Muscle layer of colon (tissue), 2 donors: Measurements from ENCODE around the gene TMEM272.

Experiments used
- H3K27ac ChIP-seq: one replicate; pipeline ENCODE4 v1.7.0; 2013; ENCODE audit warnings: low read depth, mild to moderate bottlenecking, low read length, moderate library complexity
- H3K27me3 ChIP-seq, 2 donors: one replicate each; pipeline ENCODE4 v1.7.0; 2013; ENCODE audit warnings: low read length in 2 of 2, mild to moderate bottlenecking in 2 of 2; ENCODE audit not compliant: insufficient read depth in 2 of 2, control insufficient read depth in 1 of 2
- H3K36me3 ChIP-seq: one replicate; pipeline ENCODE4 v1.7.0; 2013; ENCODE audit warnings: mild to moderate bottlenecking, low read length; ENCODE audit not compliant: insufficient read depth
- H3K4me1 ChIP-seq: one replicate; pipeline ENCODE4 v1.7.0; 2013; ENCODE audit warnings: mild to moderate bottlenecking, low read length; ENCODE audit not compliant: insufficient read depth
- H3K4me3 ChIP-seq, 2 donors: one replicate each; pipeline ENCODE4 v1.7.0; 2013; ENCODE audit warnings: low read length in 2 of 2, low read depth in 1 of 2, mild to moderate bottlenecking in 1 of 2, moderate library complexity in 1 of 2
- H3K9ac ChIP-seq: one replicate; pipeline ENCODE4 v1.7.0; 2013; ENCODE audit warnings: low read length
- H3K9me3 ChIP-seq: one replicate; pipeline ENCODE4 v1.7.0; 2013; ENCODE audit warnings: mild to moderate bottlenecking, low read length
- donor health status: abdominal sarcoma.
- donor health status: Adenocarcinoma of cecum.

Gene TMEM272

DNA sequence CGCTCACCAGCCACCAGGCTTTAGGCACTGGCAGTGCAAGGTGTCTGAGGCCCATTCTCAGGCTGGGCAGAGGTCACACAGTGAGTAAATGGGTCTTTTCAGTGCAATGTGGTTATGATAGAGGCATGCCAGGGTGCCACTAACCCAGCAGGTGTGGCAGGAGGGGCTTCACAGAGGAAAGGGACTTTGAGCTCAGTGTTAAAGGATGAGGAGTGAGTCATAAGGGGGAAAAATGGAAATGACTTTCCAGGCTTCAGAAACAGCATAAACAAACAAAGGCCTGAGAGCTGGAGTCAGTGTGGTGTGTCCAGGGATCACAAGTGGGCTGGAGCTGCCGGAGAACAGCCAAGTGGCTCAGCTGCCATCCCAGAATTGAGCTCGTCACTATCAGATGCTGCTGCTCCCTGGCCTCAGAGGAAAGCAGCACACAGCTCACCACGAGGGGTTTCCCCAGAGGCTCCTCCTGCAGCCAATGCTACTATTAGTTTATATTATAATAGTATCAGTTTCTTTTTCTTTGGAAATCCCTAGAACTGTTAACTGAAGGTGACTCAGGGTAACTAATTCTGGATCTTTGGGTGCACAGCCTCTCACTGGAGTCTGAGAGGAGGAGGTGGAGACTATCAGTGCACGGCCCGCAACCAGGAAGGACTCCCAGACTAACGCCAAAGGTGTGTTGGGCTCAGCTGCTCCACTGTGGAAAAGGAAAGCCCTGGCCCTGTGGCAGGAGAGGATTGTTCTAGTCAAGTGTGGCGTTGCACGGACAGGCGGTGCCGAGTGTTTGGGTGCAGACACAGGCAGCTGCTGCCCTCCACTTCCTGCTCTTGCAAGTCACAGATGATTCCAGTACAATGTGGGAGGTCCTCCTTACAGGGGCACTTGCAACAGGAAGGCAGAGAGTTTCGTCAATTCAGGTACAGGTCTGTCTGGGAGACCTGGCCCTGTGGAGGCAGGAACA lies 80.5 kb downstream of the TMEM272 start:
- H3K9me3 ChIP-seq, result no peaks in the 10 kb centered on the region
- H3K4me1 ChIP-seq, result peaks cover 4% of the 10 kb centered on the region
- H3K9ac ChIP-seq, result no peak overlapping the region
- peak overlapping the region; percentile 39 for H3K27ac ChIP-seq
- H3K36me3 ChIP-seq, result peaks cover 15% of the 10 kb centered on the region
- no peak overlapping the region for H3K4me3 ChIP-seq
- no peaks in the 10 kb centered on the region for H3K27me3 ChIP-seq

DNA sequence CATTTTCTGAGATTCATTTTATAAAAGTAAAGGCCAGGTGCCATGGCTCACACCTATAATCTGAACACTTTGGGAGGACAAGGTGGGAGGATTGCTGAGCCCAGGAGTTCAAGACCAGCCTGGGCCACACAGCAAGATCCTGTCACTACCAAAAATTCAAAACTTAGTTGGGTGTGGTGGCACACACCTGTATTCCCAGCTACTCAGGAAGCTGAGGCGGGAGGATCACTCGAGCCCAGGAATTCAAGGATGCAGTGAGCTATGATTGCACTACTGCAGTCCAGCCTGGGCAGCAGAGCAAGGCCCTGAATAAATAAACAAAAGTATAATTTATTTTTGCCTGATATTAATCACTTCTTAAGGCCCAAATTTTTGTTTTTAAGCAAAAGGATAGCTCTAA lies 81.5 kb downstream of the TMEM272 start:
- Histone ChIP-seq H3K27me3 (no peaks in the 10 kb centered on the region), H3K9ac (no peak overlapping the region), H3K4me1 (peaks cover 4% of the 10 kb centered on the region), H3K4me3 (no peak overlapping the region), H3K27ac (no peak overlapping the region), H3K9me3 (no peaks in the 10 kb centered on the region), H3K36me3 (peaks cover 19% of the 10 kb centered on the region)
